ENCODE results near the gene SYS1.

The SYS1 gene

GRCh38 chr20:45339084-45339483 lies 23.9 kb upstream of the SYS1 start:
- H3K4me3 ChIP-seq (ENCODE audit: control insufficient read depth, low read depth, low read length) = no peak overlapping the region
- no peak for TF ChIP-seq CTCF (conservative IDR thresholded peaks at IDR 0.05; ENCODE audit: control insufficient read depth, insufficient read depth, low read depth, low read length)
- DNase-seq (ENCODE audit: low read depth) = no peak

GRCh38 chr20:45339799-45340198 lies 23.2 kb upstream of the SYS1 start:
- no peak for TF ChIP-seq CTCF (conservative IDR thresholded peaks at IDR 0.05; ENCODE audit: control insufficient read depth, insufficient read depth, low read depth, low read length)

GRCh38 chr20:45340236-45340847 lies 22.6 kb upstream of the SYS1 start:
- no peak overlapping the region for H3K4me3 ChIP-seq (ENCODE audit: control insufficient read depth, low read depth, low read length)
- no peak for TF ChIP-seq CTCF (conservative IDR thresholded peaks at IDR 0.05; ENCODE audit: control insufficient read depth, insufficient read depth, low read depth, low read length)

More at GRCh38 chr20:45339799-45340198, 23.2 kb upstream of the SYS1 start:
- H3K4me3 ChIP-seq (ENCODE audit: control insufficient read depth, low read depth, low read length) = no peak overlapping the region
- no peak for DNase-seq (ENCODE audit: low read depth)

GRCh38 chr20:45340951-45341350 lies 22.0 kb upstream of the SYS1 start:
- no peak overlapping the region for H3K4me3 ChIP-seq (ENCODE audit: control insufficient read depth, low read depth, low read length)
- no peak for DNase-seq (ENCODE audit: low read depth)
- TF ChIP-seq CTCF (conservative IDR thresholded peaks at IDR 0.05; ENCODE audit: control insufficient read depth, insufficient read depth, low read depth, low read length) = no peak

More at GRCh38 chr20:45340236-45340847, 22.6 kb upstream of the SYS1 start:
- DNase-seq (ENCODE audit: low read depth) = no peak

GRCh38 chr20:45341579-45341938 lies 21.4 kb upstream of the SYS1 start:
- DNase-seq (ENCODE audit: low read depth) = no peak
- TF ChIP-seq CTCF (conservative IDR thresholded peaks at IDR 0.05; ENCODE audit: control insufficient read depth, insufficient read depth, low read depth, low read length) = no peak
- H3K4me3 ChIP-seq (ENCODE audit: control insufficient read depth, low read depth, low read length) = no peak overlapping the region

- no peak for TF ChIP-seq CTCF (conservative IDR thresholded peaks at IDR 0.05; ENCODE audit: control insufficient read depth, insufficient read depth, low read depth, low read length)
- DNase-seq (ENCODE audit: low read depth) = no peak
- H3K4me3 ChIP-seq (ENCODE audit: control insufficient read depth, low read depth, low read length) = peak overlapping the region; percentile 7
Observed at GRCh38 chr20:45341939-45342854, 20.8 kb upstream of the SYS1 start.

Data from fibroblast of mammary gland (primary cell).